ENCODE data around the gene SPON1. TPM values are rescaled to one million over a fixed set of nuclear protein-coding genes. Genes with fewer than 3 reads are reported as not detected.

SPON1 gene
- total and polyA plus RNA-seq, 10 of the 15 experiments (the other 5 are each of a cell fraction or from before 2014, with no cell fraction given), result 0.13 to 1.1 (median 0.18) TPM; not detected in 5

- POLR2A ChIA-PET, result no interaction called here
- Histone ChIP-seq H3K79me2 (ENCODE audit: control insufficient read depth, insufficient read depth, low read length) (no peaks in the 10 kb centered on the region), H3K27me3 (replicated peaks in 1 of 2; ENCODE audit: control insufficient read depth in 2 of 2, insufficient read depth in 2 of 2, low read length in 1 of 2) (no peaks in the 10 kb centered on the region), H4K20me1 (ENCODE audit: control insufficient read depth, insufficient read depth) (no peaks in the 10 kb centered on the region), H3K4me3 (no peak overlapping the region), H3K9ac (ENCODE audit: control insufficient read depth, insufficient read depth, low read length) (no peak overlapping the region), H3K9me3 (replicated peaks; ENCODE audit: control insufficient read depth, insufficient read depth, low read length) (no peaks in the 10 kb centered on the region), H3K4me1 (ENCODE audit: control insufficient read depth, insufficient read depth, low read length) (no peaks in the 10 kb centered on the region), H3K27ac (ENCODE audit: control insufficient read depth, insufficient read depth) (no peak overlapping the region), H2AFZ (ENCODE audit: control insufficient read depth, low read depth, low read length) (no peak overlapping the region), H3K36me3 (ENCODE audit: control insufficient read depth in 2 of 2, insufficient read depth in 2 of 2, low read length in 1 of 2) (no peaks in the 10 kb centered on the region), H3K4me2 (ENCODE audit: control insufficient read depth, insufficient read depth) (no peak overlapping the region)
- DNase-seq (ENCODE audit: low read depth, low spot score) (no peak), FAIRE-seq (no peak), ATAC-seq (no peak)
- TF ChIP-seq ZNF24 (IDR thresholded peaks at IDR 0.05) (no peak), GABPA (IDR thresholded peaks at IDR 0.05; ENCODE audit: low read depth) (no peak), REST (IDR thresholded peaks at IDR 0.05; ENCODE audit: low read depth, low read length) (no peak), CREB1 (IDR thresholded peaks at IDR 0.05; ENCODE audit: low read depth) (no peak), MXI1 (IDR thresholded peaks at IDR 0.05; ENCODE audit: low read depth, low read length) (no peak), KAT2A (conservative IDR thresholded peaks at IDR 0.05; ENCODE audit: control insufficient read depth, low read depth, low read length) (no peak), ZSCAN29 (IDR thresholded peaks at IDR 0.05) (no peak), HSF1 (IDR thresholded peaks at IDR 0.05; ENCODE audit: low read depth, low read length) (no peak), ZBTB33 (IDR thresholded peaks at IDR 0.05) (no peak), CEBPZ (IDR thresholded peaks at IDR 0.05; ENCODE audit: low read depth, low read length) (no peak), ZNF217 (IDR thresholded peaks at IDR 0.05) (no peak), IRF3 (IDR thresholded peaks at IDR 0.05) (no peak), NRF1 (conservative IDR thresholded peaks at IDR 0.05; ENCODE audit: low read depth, low read length) (no peak), TAF1 (IDR thresholded peaks at IDR 0.05; ENCODE audit: borderline replicate concordance, low read depth, low read length) (no peak)
- RAD21 ChIA-PET (ENCODE audit: unreplicated experiment), result no interaction called here
- SMC1A ChIA-PET (ENCODE audit: uncharacterized antibody, unreplicated experiment), result no interaction called here
- intact Hi-C loops (cut with micrococcal nuclease; ENCODE audit: unreplicated experiment) (no loop called here), in situ Hi-C loops (cut with MboI) (no loop called here)
- WGBS (ENCODE audit: insufficient coverage, insufficient replicate concordance, low lambda C conversion rate, missing lambda C conversion rate), result 33% methylated on average over 4 of the region's 4 CpGs
- CTCF ChIA-PET, result no interaction called here
- BruUV-seq (replicated peaks), result no TSS peak
Observed at GRCh38 chr11:14012846-14013245, 50.3 kb downstream of the SPON1 start.
